Panc1 (cell line): Measurements from ENCODE around the gene JOSD2. TPM values are rescaled to one million over a fixed set of nuclear protein-coding genes. Genes with fewer than 3 reads are reported as not detected.

Experiments
- ATAC-seq: fragments of 200-7000 bp; cut with Tn5 transposase; 2 replicates; pipeline ENCODE4 v1.9.1; 2020; ENCODE audit warnings: mild to moderate bottlenecking, moderate library complexity
- BruUV-seq: library from RNA; stranded (reverse); fragments of 400-500 nt; replicated peaks from 2 replicates; lab custom pipeline; 2021; lab: Mats Ljungman, UMichigan
- CTCF ChIA-PET: fragments of 300-600 bp; sonication (Branson Sonifier 250); formaldehyde crosslinking; loops from one replicate; lab custom pipeline; 2022; ENCODE audit warnings: antibody characterized with exemption; lab: Charles Lee
- POLR2A ChIA-PET: fragments of 300-600 bp; sonication (Branson Sonifier 250); formaldehyde crosslinking; loops from one replicate; lab custom pipeline; 2022; ENCODE audit warnings: antibody characterized with exemption; lab: Charles Lee
- DNase-seq: peaks from one replicate; pipeline ENCODE4 v3.0.0-alpha.2; 2010; ENCODE audit warnings: low read depth, low spot score
- H3K27ac ChIP-seq: 2 replicates; pipeline ENCODE4 v1.5.1; 2011; ENCODE audit warnings: mild to moderate bottlenecking, low read length, inconsistent platforms
- H3K27me3 ChIP-seq: fragments of 200-500 bp; sonication (Bioruptor generic); 2 replicates; pipeline ENCODE4 v1.6.0; 2014; ENCODE audit warnings: low read length, inconsistent platforms; ENCODE audit not compliant: control insufficient read depth, insufficient read depth
- H3K36me3 ChIP-seq: fragments of 200-500 bp; sonication (Bioruptor generic); 2 replicates; pipeline ENCODE4 v1.5.1; 2014; ENCODE audit warnings: inconsistent platforms, mild to moderate bottlenecking, low read length, moderate library complexity; ENCODE audit not compliant: control insufficient read depth, insufficient read depth
- H3K4me1 ChIP-seq: 2 replicates; pipeline ENCODE4 v1.5.1; 2011; ENCODE audit warnings: inconsistent platforms, mild to moderate bottlenecking, low read length, moderate library complexity; ENCODE audit not compliant: control insufficient read depth, insufficient read depth
- H3K4me3 ChIP-seq, 2 experiments: 2 replicates each; pipeline ENCODE4 v1.5.1; 2011 to 2012; ENCODE audit warnings: low read depth in 2 of 2, low read length in 2 of 2, mild to moderate bottlenecking in 2 of 2, inconsistent platforms in 1 of 2, moderate library complexity in 1 of 2
- H3K9me3 ChIP-seq: fragments of 200-500 bp; sonication (Bioruptor generic); 2 replicates; pipeline ENCODE4 v1.5.1; 2014; ENCODE audit warnings: low read depth, mild to moderate bottlenecking, inconsistent platforms, low read length, moderate library complexity; ENCODE audit not compliant: control insufficient read depth, insufficient read depth
- CTCF ChIP-seq: fragments of 450-650 bp; IDR thresholded peaks from 2 replicates; pipeline ENCODE4 v1.5.1; 2017; ENCODE audit warnings: mild to moderate bottlenecking
- POLR2AphosphoS5 ChIP-seq: IDR thresholded peaks from 2 replicates; pipeline ENCODE4 v1.6.1; 2012; ENCODE audit warnings: mild to moderate bottlenecking, low read depth, low read length, moderate library complexity
- REST ChIP-seq, 2 experiments: IDR thresholded peaks; 2 replicates each; pipeline ENCODE4 v1.6.1; 2011 to 2012; ENCODE audit warnings: low read depth in 2 of 2, control low read depth in 1 of 2, low read length in 1 of 2, mild to moderate bottlenecking in 1 of 2, moderate library complexity in 1 of 2; ENCODE audit not compliant: insufficient read depth in 1 of 2
- SIN3A ChIP-seq: IDR thresholded peaks from 2 replicates; pipeline ENCODE4 v1.6.1; 2012; ENCODE audit warnings: low read depth, mild to moderate bottlenecking, low read length, moderate library complexity, borderline replicate concordance; ENCODE audit not compliant: insufficient read depth
- TCF7L2 ChIP-seq: IDR thresholded peaks from 2 replicates; pipeline ENCODE4 v1.6.1; 2011; ENCODE audit warnings: mild to moderate bottlenecking, low read depth, low read length, inconsistent platforms
- in situ Hi-C: cut with HindIII; loops from 2 replicates; pipeline ENCODE4 v1.10.0; 2016; ENCODE audit warnings: low sequenced_read_pairs, low pct_unique_long_range_greater_than_20kb
- intact Hi-C: fragments of 100-400 bp; cut with micrococcal nuclease; formaldehyde crosslinking; loops from one replicate; pipeline ENCODE4 v1.10.0; 2022; ENCODE audit not compliant: unreplicated experiment
- total RNA-seq: library from RNA; stranded (reverse); gene quantifications from one replicate; pipeline ENCODE4 v1.2.1, GENCODE V29; 2021; ENCODE audit not compliant: unreplicated experiment

The JOSD2 gene
- total RNA-seq, 1 experiment from 2014 or later: 51.8 TPM

GRCh38 chr19:50551034-50551714, 40.2 kb upstream of the JOSD2 start:
- Histone ChIP-seq H3K36me3 (no peaks in the 10 kb centered on the region), H3K27ac (no peak overlapping the region), H3K4me3 (no peak overlapping the region), H3K27me3 (no peaks in the 10 kb centered on the region), H3K4me1 (no peaks in the 10 kb centered on the region), H3K9me3 (no peaks in the 10 kb centered on the region)
- BruUV-seq: no TSS peak
- CTCF ChIA-PET: interaction anchor here (0.5 kb wide), 1 partner anchor 90 kb away, joined by 5 read pairs; no protein-coding TSS in a partner anchor
- in situ Hi-C loops (no loop called here), intact Hi-C loops (no loop called here)
- no peak for DNase-seq
- POLR2A ChIA-PET: no interaction called here
- no peak for ATAC-seq
- TF ChIP-seq TCF7L2 (no peak), POLR2AphosphoS5 (no peak), CTCF (no peak), SIN3A (no peak), REST (IDR thresholded peaks at IDR 0.05; ENCODE audit: insufficient read depth in 1 of 2, low read depth in 2 of 2, low read length in 1 of 2) (no peak)

- TF ChIP-seq TCF7L2 (no peak), SIN3A (no peak), REST (IDR thresholded peaks at IDR 0.05; ENCODE audit: insufficient read depth in 1 of 2, low read depth in 2 of 2, low read length in 1 of 2) (no peak), POLR2AphosphoS5 (no peak), CTCF (no peak)
- ChIA-PET CTCF (no interaction called here), POLR2A (no interaction called here)
- intact Hi-C loops (no loop called here), in situ Hi-C loops (no loop called here)
- BruUV-seq: no TSS peak
- Histone ChIP-seq H3K27ac (no peak overlapping the region), H3K4me1 (no peaks in the 10 kb centered on the region), H3K36me3 (no peaks in the 10 kb centered on the region), H3K4me3 (no peak overlapping the region), H3K9me3 (no peaks in the 10 kb centered on the region), H3K27me3 (no peaks in the 10 kb centered on the region)
- no peak for DNase-seq
- no peak for ATAC-seq
Observed at GRCh38 chr19:50550594-50550966, 39.6 kb upstream of the JOSD2 start.
